HG03378 (cell line): ENCODE measurements around the gene MMEL1.

ENCODE experiments used
- ATAC-seq: cut with Tn5 transposase; IDR thresholded peaks from one replicate; pipeline ENCODE4 v1.9.1; 2021; ENCODE audit warnings: mild to moderate bottlenecking, moderate library complexity; ENCODE audit not compliant: unreplicated experiment

The MMEL1 gene

GRCh38 chr1:2594001-2594640 lies 38.7 kb downstream of the MMEL1 start:
- no peak for ATAC-seq

DNA sequence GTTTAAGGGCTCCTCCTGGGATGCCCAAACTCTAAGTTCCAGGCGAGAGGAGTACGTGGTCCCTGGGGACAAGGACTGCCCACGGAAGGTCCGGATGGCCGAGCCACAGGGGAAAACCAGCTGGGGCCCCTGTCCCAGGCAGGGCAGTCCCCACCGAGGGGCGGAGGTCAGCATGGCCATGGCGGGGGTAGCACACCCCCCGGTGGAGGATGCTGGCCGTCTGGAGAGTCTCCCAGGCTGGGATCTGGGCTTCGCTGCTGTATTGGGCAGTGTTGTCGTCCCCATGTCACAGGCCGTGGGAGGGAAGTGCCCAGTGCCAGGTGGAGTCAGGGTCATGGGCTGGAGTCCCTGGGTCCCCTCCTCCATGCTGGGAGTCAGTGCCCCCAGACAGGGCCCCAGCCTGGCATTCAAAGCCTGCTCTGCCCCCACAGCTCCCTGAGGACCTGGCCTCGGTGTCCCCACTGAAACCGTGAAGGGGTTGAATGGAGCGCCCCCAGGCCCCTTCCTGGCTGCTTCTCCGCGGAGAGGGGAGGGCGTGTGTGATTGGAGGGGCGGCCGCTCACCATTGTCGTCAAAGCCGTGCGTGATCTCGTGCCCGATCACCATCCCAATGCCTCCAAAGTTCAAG lies 39.5 kb downstream of the MMEL1 start:
- ATAC-seq = no peak

- no peak for ATAC-seq
These were observed 40.1 kb downstream of the MMEL1 start for GRCh38 chr1:2592672-2593071.

GRCh38 chr1:2591581-2592261 lies 41.1 kb downstream of the MMEL1 start:
- ATAC-seq = no peak

- no peak for ATAC-seq
These were observed 41.6 kb downstream of the MMEL1 start for GRCh38 chr1:2591233-2591580.

DNA sequence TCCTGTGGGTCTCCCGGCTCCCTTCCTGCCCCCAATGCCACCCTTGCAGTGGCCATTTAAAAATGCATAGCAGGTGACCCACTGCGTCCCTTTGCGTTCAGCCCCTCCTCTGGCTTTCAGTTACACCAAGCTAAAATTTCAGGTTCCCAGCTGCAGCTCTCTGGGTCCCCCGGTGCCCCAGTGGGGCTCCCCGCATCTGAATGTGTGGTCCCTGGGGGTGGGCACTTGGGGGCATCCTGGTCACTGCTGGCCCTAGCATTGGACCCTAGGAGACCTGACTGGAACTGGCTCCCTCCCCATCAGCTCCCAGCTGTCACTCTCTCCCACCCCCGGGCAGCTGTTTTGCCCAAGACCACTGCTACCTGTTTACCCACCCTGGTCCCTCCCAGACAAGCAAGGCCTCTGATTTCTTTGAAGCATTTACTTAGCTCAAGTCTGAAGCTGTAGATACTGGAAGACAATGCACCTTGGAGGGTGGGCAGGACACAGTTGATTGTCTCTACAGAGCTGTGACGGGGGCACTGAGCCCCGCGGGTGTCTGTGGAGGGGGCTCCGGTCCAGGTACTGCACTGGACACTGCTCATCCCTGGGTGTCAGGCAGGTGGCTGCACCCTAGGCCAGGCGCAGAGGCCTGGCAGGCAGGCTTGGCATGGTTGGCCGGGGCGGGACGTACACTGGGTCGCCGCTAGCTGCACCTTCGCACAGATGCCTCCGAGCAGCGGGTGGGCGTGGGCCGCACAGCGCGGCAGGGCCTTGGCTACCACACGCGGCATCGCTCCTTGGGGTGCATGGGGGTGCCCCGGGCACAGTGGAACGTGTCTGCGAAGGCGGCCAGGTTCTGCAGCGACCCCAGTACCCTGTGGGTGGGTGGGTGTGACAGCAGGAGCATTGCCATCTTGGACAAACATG lies 42.3 kb downstream of the MMEL1 start:
- no peak for ATAC-seq

GRCh38 chr1:2589431-2590232 lies 43.2 kb downstream of the MMEL1 start:
- ATAC-seq = no peak

DNA sequence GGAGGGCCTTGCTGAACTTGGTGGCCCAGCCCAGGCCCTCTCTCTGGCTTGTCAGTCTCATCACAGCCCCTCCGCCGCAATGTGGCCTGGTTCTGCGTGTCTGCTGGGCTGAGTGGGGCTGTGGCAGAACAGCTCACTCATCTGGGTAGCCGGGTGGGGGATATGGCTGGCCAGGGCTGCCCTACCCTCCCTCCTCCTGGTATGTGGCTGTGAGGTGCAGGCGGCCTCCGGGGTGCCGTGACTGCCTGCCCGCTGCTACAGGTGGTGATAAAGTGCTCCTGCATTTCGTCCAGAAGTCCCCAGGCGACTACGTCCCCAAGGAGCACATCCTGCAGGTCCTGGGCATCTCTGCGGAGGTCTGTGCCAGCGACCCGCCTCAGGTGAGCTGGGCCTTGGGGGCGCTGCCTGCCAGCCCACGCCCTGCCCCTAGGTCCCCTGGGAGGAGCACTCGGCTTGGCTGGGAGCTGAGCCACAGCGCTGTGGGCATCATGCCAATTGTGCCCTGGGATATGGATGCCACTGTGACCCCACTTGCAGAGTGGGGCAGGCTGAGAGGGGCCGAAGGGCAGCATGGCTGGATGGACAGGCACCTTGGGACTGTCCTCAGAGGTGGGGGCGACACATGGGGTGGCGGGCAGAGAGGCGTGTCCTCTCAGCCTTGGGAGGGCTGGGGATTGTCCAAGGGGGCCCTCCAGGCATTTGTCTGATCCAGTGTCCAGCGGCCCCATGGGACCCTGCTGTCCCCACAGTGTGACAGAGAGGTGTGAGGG lies 44.0 kb downstream of the MMEL1 start:
- ATAC-seq = no peak

GRCh38 chr1:2587860-2588571 lies 44.8 kb downstream of the MMEL1 start:
- ATAC-seq = no peak

GRCh38 chr1:2587071-2587859 lies 45.6 kb downstream of the MMEL1 start:
- no peak for ATAC-seq

- peak; percentile 33 for ATAC-seq
These were observed 46.4 kb downstream of the MMEL1 start, which contains the start of gene PRXL2B for GRCh38 chr1:2586154-2587070. TSS of gene PRXL2B (plus strand) at chr1:2586777. CDS start at chr1:2586886, 109 bp downstream.

DNA sequence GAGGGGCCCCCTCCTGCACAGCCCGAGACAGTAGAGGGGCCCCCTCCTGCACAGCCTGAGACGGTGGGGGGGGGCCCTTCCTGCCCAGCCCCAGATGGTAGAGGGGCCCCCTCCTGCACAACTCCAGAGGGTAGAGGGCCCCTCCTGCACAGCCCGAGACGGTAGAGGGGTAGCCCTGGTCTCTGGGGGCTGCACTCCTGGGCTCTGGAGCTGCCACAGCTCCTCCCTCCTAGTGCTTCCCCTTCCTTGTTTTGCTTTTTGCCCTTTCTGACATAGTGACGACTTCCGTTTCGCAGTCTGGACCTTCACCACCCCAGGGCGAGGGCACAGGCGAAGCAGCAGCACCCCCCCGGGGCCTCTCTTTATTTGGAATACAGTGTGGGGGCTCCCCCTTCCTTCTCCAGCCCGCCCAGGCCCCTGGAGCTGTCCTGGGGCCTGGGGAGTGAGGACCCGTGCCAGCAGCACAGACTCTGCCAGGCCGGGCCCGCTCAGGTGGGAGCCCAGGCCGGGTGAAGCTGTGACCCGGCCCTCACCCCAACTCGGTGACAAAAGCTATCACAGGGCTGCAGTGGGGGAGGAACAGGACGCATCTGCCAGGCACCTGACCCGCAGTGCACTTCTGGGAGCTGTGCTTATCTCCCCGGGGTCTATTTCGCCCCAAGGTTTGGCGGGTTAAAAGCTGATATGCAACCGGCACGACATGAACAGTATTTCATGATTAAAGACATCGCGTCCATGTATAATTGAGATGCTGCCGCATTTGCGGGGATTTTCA lies 47.3 kb downstream of the MMEL1 start:
- ATAC-seq = peak; percentile 47

GRCh38 chr1:2584686-2585317 lies 48.0 kb downstream of the MMEL1 start:
- no peak for ATAC-seq

DNA sequence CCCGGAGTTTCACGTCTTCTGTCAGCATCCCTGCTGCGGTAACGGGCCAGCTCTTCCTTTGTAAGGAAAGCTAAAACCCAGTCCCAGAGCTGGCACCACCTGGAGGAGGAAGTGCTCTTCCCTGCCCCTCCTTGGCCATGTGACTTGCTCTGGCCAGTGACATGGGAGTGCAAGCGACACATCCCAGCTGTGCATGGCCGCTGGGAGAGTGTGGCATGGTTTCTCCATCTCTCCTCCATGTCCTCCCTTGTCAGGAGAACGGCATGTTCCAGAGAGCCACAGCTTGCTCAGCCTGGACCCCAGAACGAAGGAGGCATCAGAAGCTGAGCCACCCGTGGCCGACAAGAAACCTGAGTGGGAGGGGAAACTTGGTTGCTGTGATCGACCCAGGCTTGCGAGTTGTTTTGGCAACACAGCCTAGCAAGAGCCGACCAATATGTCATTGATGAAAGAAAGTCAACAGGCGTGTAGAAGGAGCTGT lies 48.9 kb downstream of the MMEL1 start:
- no peak for ATAC-seq

DNA sequence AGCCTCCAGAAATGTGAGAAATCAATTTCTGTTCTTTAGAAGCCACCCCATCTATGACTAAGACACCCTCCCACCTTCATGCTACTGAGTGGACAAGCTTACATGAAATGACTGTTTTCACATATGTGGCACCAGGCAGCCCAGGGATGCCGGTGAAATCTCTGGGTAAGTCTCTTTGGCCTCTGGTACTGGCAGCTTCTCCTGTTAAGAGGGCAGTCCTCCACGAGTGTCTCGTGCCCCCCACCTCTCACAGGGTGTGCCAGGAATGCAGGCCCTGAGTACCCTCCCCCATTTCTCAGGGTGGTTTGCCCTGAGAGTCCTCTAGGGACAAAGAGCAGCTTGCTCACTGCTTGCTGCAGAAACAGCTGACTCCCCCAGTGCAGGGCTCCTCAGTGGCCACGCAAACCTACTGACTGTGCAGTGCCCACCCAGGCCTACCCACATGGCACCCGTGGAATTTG lies 49.5 kb downstream of the MMEL1 start:
- ATAC-seq = no peak

DNA sequence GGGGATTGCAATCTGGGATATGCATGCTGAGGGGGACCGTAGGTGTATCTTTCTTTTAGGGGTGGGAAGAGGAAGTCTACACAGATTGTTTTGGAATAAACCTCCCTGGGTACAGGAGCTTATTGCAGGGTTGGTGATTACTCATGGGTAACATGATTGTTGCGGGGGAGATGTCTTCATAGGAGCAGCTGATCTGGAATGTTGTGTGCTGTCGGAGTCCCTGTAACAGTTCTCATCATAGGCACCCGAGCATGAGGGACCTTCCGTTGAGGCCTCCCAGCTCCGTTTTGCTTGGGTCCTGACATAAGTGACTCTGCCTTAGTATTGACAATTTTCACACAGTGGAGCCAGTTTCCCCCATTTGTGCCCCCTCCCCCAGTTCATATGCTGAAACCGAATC lies 50.4 kb downstream of the MMEL1 start:
- ATAC-seq = no peak
